Activated T-cell treated with anti-CD3 and anti-CD28 coated beads for 48 hours (primary cell): Measurements from ENCODE around the gene COL4A4.
"Not testable (repeated sequence)": the region's sequence is repeated elsewhere in the genome, so short reads cannot be mapped to it uniquely, and the experiment has no call there.

Experiments
- DNase-seq: peaks from one replicate; pipeline ENCODE4 v3.0.0-alpha.2; 2020; ENCODE audit warnings: low read depth

COL4A4 gene

GRCh38 chr2:227163998-227164762 lies at the start of gene COL4A4, which contains the start of gene COL4A3:
TSS of gene COL4A4 (minus strand) at chr2:227164205. CDS start at chr2:227147483, 16,722 bp downstream.
TSS of gene COL4A3 (plus strand) at chr2:227164624. CDS start at chr2:227164727, 103 bp downstream.
- peak; percentile 15 for DNase-seq

GRCh38 chr2:227207573-227207972 lies 43.6 kb upstream of the COL4A4 start:
- no peak for DNase-seq

- no peak for DNase-seq
These were observed 42.4 kb upstream of the COL4A4 start for GRCh38 chr2:227206406-227206805.

GRCh38 chr2:227205701-227206100 lies 41.7 kb upstream of the COL4A4 start:
- no peak for DNase-seq

GRCh38 chr2:227204452-227204851 lies 40.4 kb upstream of the COL4A4 start:
- DNase-seq, result no peak

GRCh38 chr2:227201771-227202170 lies 37.8 kb upstream of the COL4A4 start:
- no peak for DNase-seq

- no peak for DNase-seq
These were observed 34.9 kb upstream of the COL4A4 start for GRCh38 chr2:227198866-227199265.

GRCh38 chr2:227194219-227194618 lies 30.2 kb upstream of the COL4A4 start:
- no peak for DNase-seq

GRCh38 chr2:227192491-227192890 lies 28.5 kb upstream of the COL4A4 start:
- no peak for DNase-seq

GRCh38 chr2:227191367-227191766 lies 27.4 kb upstream of the COL4A4 start:
- DNase-seq, result no peak

GRCh38 chr2:227188292-227188691 lies 24.3 kb upstream of the COL4A4 start:
- no peak for DNase-seq

GRCh38 chr2:227186751-227187150 lies 22.7 kb upstream of the COL4A4 start:
- DNase-seq, result no peak

- no peak for DNase-seq
These were observed 21.7 kb upstream of the COL4A4 start for GRCh38 chr2:227185615-227186232.

GRCh38 chr2:227183657-227184367 lies 19.8 kb upstream of the COL4A4 start:
- no peak for DNase-seq

- DNase-seq, result no peak
These were observed 18.8 kb upstream of the COL4A4 start for GRCh38 chr2:227182765-227183164.

GRCh38 chr2:227180770-227181169 lies 16.8 kb upstream of the COL4A4 start:
- DNase-seq, result no peak

GRCh38 chr2:227179988-227180685 lies 16.1 kb upstream of the COL4A4 start:
- DNase-seq, result no peak

GRCh38 chr2:227177592-227178336 lies 13.8 kb upstream of the COL4A4 start:
- no peak for DNase-seq

GRCh38 chr2:227171779-227172178 lies 7.8 kb upstream of the COL4A4 start:
- DNase-seq, result not testable (repeated sequence)

- peak; percentile 8 for DNase-seq
These were observed 822 bp upstream of the COL4A4 start for GRCh38 chr2:227164763-227165291.

GRCh38 chr2:227163485-227163997 lies 464 bp downstream of the COL4A4 start:
- no peak for DNase-seq
